Neural cell (in vitro differentiated cells): ENCODE results near the gene FCN1. TPM values are rescaled to one million over a fixed set of nuclear protein-coding genes. Genes with fewer than 3 reads are reported as not detected.

Experiments used
- H2AFZ ChIP-seq: fragments of 200-600, 300-800 bp; sonication (generic), shearing (Covaris generic); 2 replicates; pipeline ENCODE4 v1.6.0; 2014; ENCODE audit warnings: low read depth, mild to moderate bottlenecking, antibody characterized with exemption, low read length, moderate library complexity
- H3F3A ChIP-seq: fragments of 200-600 bp; shearing (Covaris generic); 2 replicates; pipeline ENCODE4 v1.6.1; 2016; ENCODE audit warnings: mild to moderate bottlenecking, moderate library complexity, mixed read lengths, antibody characterized with exemption, low read length; ENCODE audit not compliant: insufficient read depth, poor library complexity, severe bottlenecking
- H3K27ac ChIP-seq: fragments of 200-600, 300-800 bp; sonication (generic), shearing (Covaris generic); 2 replicates; pipeline ENCODE4 v1.5.1; 2014; ENCODE audit warnings: mild to moderate bottlenecking, low read length, moderate library complexity
- H3K27me3 ChIP-seq: fragments of 300-800, 200-600 bp; sonication (generic), shearing (Covaris generic); 2 replicates; pipeline ENCODE4 v1.6.0; 2014; ENCODE audit warnings: mild to moderate bottlenecking, low read depth, low read length, moderate library complexity; ENCODE audit not compliant: insufficient read depth
- H3K36me3 ChIP-seq: fragments of 300-800, 200-600 bp; sonication (generic), shearing (Covaris generic); 2 replicates; pipeline ENCODE4 v1.5.1; 2014; ENCODE audit warnings: mild to moderate bottlenecking, antibody characterized with exemption, low read length, moderate library complexity; ENCODE audit not compliant: insufficient read depth
- H3K4me2 ChIP-seq: fragments of 300-800, 200-600 bp; sonication (generic), shearing (Covaris generic); 2 replicates; pipeline ENCODE4 v1.6.0; 2014; ENCODE audit warnings: mild to moderate bottlenecking, low read length
- H3K4me3 ChIP-seq: fragments of 300-800, 200-600 bp; sonication (generic), shearing (Covaris generic); 2 replicates; pipeline ENCODE4 v1.5.1; 2014; ENCODE audit warnings: mild to moderate bottlenecking, low read length, moderate library complexity
- H3K79me2 ChIP-seq: fragments of 200-600 bp; shearing (Covaris generic); replicated peaks from 2 replicates; pipeline ENCODE4 v1.6.0; 2014; ENCODE audit warnings: mild to moderate bottlenecking, low read length, moderate library complexity; ENCODE audit not compliant: insufficient read depth
- H3K9ac ChIP-seq: fragments of 300-800, 200-600 bp; sonication (generic), shearing (Covaris generic); 2 replicates; pipeline ENCODE4 v1.6.1; 2016; ENCODE audit warnings: mild to moderate bottlenecking, low read length, mixed read lengths
- H3K9me2 ChIP-seq: fragments of 200-600 bp; shearing (Covaris generic); 2 replicates; pipeline ENCODE4 v1.6.1; 2016; ENCODE audit warnings: mild to moderate bottlenecking, low read length, mixed read lengths; ENCODE audit not compliant: insufficient read depth
- H3K9me3 ChIP-seq: fragments of 200-600, 300-800 bp; sonication (generic), shearing (Covaris generic); 2 replicates; pipeline ENCODE4 v1.6.1; 2016; ENCODE audit warnings: mild to moderate bottlenecking, mixed run types, low read length, moderate library complexity, mixed read lengths
- H4K20me1 ChIP-seq: fragments of 200-600 bp; shearing (Covaris generic); 2 replicates; pipeline ENCODE4 v1.6.1; 2016; ENCODE audit warnings: mild to moderate bottlenecking, mixed run types; ENCODE audit not compliant: insufficient read depth
- CTCF ChIP-seq: fragments of 450-650 bp; IDR thresholded peaks from 2 replicates; pipeline ENCODE4 v1.5.1; 2014; ENCODE audit warnings: antibody characterized with exemption, mild to moderate bottlenecking, moderate library complexity; ENCODE audit not compliant: poor library complexity, severe bottlenecking
- EP300 ChIP-seq: fragments of 450-650 bp; conservative IDR thresholded peaks from 2 replicates; pipeline ENCODE4 v1.6.1; 2014; ENCODE audit warnings: antibody characterized with exemption, mild to moderate bottlenecking, moderate library complexity; ENCODE audit not compliant: poor library complexity, severe bottlenecking
- EZH2 ChIP-seq: fragments of 200-600, 300-800 bp; shearing (Covaris generic), sonication (generic); IDR thresholded peaks from 2 replicates; pipeline ENCODE4 v1.6.1; 2014; ENCODE audit warnings: antibody characterized with exemption, low read length, borderline replicate concordance, mild to moderate bottlenecking; ENCODE audit not compliant: insufficient read depth, poor library complexity, severe bottlenecking
- MXI1 ChIP-seq: fragments of 450-650 bp; conservative IDR thresholded peaks from 2 replicates; pipeline ENCODE4 v1.6.1; 2014; ENCODE audit warnings: antibody characterized with exemption, mild to moderate bottlenecking; ENCODE audit not compliant: poor library complexity, severe bottlenecking
- POLR2AphosphoS5 ChIP-seq: IDR thresholded peaks from 2 replicates; pipeline ENCODE4 v1.6.1; 2012
- RAD21 ChIP-seq: fragments of 450-650 bp; conservative IDR thresholded peaks from 2 replicates; pipeline ENCODE4 v1.6.1; 2014; ENCODE audit warnings: antibody characterized with exemption, mild to moderate bottlenecking, moderate library complexity
- SMC3 ChIP-seq: fragments of 450-650 bp; conservative IDR thresholded peaks from 2 replicates; pipeline ENCODE4 v1.6.1; 2014; ENCODE audit warnings: antibody characterized with exemption, mild to moderate bottlenecking, moderate library complexity; ENCODE audit not compliant: poor library complexity
- TAF1 ChIP-seq: IDR thresholded peaks from 2 replicates; pipeline ENCODE4 v1.6.1; 2012; ENCODE audit warnings: low read depth
- polyA plus RNA-seq: library from polyadenylated mRNA; depleted of rRNA; stranded (reverse); fragments of >200 nt; gene quantifications from 2 replicates; pipeline ENCODE4 v1.2.3, GENCODE V29; 2014
- TF ChIP-seq, protein P1 (sequence below): IDR thresholded peaks from 2 replicates; pipeline ENCODE4 v1.6.1; 2012; ENCODE audit warnings: borderline replicate concordance

Gene FCN1
- polyA plus RNA-seq, 1 donor from 2014 or later: not detected

GRCh38 chr9:134937566-134938345 lies 20.0 kb upstream of the FCN1 start (continued):
- TF ChIP-seq MXI1: no peak

DNA sequence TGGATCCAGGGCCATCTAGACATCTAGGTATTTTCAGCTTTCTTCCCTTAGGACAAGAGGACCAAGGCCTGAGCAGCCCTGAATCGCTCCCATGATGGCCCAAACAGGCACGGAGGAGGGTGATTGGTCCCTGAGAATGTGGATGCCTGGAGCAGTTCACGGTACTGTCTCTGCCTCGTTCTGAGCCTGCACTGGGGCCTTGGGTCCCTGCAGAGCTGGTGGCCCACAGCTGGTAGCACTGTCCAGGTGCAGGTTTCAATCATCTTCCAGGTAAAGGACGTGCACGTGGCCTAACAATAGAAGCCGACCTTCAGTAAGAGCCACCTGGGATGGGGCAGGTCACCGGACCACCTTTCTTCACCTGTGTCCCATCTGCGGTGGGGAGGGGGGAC lies 19.4 kb upstream of the FCN1 start:
- H3K36me3 ChIP-seq: no peaks in the 10 kb centered on the region
- H3F3A ChIP-seq: no peaks in the 10 kb centered on the region
- no peaks in the 10 kb centered on the region for H3K9me3 ChIP-seq
- no peak overlapping the region for H3K4me3 ChIP-seq
- no peak overlapping the region for H3K27ac ChIP-seq
- no peaks in the 10 kb centered on the region for H3K27me3 ChIP-seq
- no peaks in the 10 kb centered on the region for H4K20me1 ChIP-seq
- no peak overlapping the region for H2AFZ ChIP-seq
- no peak overlapping the region for H3K4me2 ChIP-seq
- no peaks in the 10 kb centered on the region for H3K9me2 ChIP-seq
- no peaks in the 10 kb centered on the region for H3K79me2 ChIP-seq
- no peak overlapping the region for H3K9ac ChIP-seq
- TF ChIP-seq MXI1: no peak

GRCh38 chr9:134936346-134937163 lies 18.8 kb upstream of the FCN1 start:
- Histone ChIP-seq H3K9me2 (no peaks in the 10 kb centered on the region), H3K9me3 (no peaks in the 10 kb centered on the region), H2AFZ (no peak overlapping the region), H3K27ac (no peak overlapping the region), H3K9ac (no peak overlapping the region), H3K79me2 (no peaks in the 10 kb centered on the region), H3K27me3 (no peaks in the 10 kb centered on the region), H3F3A (no peaks in the 10 kb centered on the region), H3K36me3 (no peaks in the 10 kb centered on the region), H3K4me2 (no peak overlapping the region), H4K20me1 (no peaks in the 10 kb centered on the region), H3K4me3 (no peak overlapping the region)
- TF ChIP-seq TAF1: no peak
- no peak for TF ChIP-seq POLR2AphosphoS5
- TF ChIP-seq CTCF: no peak
- no peak for TF ChIP-seq RAD21
- TF ChIP-seq MXI1: no peak
- TF ChIP-seq, protein P1, sequence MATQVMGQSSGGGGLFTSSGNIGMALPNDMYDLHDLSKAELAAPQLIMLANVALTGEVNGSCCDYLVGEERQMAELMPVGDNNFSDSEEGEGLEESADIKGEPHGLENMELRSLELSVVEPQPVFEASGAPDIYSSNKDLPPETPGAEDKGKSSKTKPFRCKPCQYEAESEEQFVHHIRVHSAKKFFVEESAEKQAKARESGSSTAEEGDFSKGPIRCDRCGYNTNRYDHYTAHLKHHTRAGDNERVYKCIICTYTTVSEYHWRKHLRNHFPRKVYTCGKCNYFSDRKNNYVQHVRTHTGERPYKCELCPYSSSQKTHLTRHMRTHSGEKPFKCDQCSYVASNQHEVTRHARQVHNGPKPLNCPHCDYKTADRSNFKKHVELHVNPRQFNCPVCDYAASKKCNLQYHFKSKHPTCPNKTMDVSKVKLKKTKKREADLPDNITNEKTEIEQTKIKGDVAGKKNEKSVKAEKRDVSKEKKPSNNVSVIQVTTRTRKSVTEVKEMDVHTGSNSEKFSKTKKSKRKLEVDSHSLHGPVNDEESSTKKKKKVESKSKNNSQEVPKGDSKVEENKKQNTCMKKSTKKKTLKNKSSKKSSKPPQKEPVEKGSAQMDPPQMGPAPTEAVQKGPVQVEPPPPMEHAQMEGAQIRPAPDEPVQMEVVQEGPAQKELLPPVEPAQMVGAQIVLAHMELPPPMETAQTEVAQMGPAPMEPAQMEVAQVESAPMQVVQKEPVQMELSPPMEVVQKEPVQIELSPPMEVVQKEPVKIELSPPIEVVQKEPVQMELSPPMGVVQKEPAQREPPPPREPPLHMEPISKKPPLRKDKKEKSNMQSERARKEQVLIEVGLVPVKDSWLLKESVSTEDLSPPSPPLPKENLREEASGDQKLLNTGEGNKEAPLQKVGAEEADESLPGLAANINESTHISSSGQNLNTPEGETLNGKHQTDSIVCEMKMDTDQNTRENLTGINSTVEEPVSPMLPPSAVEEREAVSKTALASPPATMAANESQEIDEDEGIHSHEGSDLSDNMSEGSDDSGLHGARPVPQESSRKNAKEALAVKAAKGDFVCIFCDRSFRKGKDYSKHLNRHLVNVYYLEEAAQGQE: no peak
- no peak for TF ChIP-seq SMC3
- TF ChIP-seq EZH2: no peak
- TF ChIP-seq EP300: no peak
